KOPT-K1 (cell line): ENCODE measurements around the gene LGALS8.
"Not testable (repeated sequence)": the region's sequence is repeated elsewhere in the genome, so short reads cannot be mapped to it uniquely, and the experiment has no call there.

Source experiments
- H3K27ac ChIP-seq: fragments of 200-600 bp; sonication (generic); 2 replicates; pipeline ENCODE4 v1.5.1; 2016; ENCODE audit warnings: antibody characterized with exemption, mild to moderate bottlenecking, low read depth, low read length; ENCODE audit not compliant: poor library complexity, severe bottlenecking
- H3K36me3 ChIP-seq: fragments of 200-600 bp; sonication (generic); 2 replicates; pipeline ENCODE4 v1.5.1; 2017; ENCODE audit warnings: antibody characterized with exemption, mild to moderate bottlenecking, low read length, moderate library complexity; ENCODE audit not compliant: insufficient read depth
- H3K9me3 ChIP-seq: fragments of 200-600 bp; sonication (generic); 2 replicates; pipeline ENCODE4 v1.5.1; 2017; ENCODE audit warnings: antibody characterized with exemption, low read length, mild to moderate bottlenecking; ENCODE audit not compliant: insufficient read depth, poor library complexity, severe bottlenecking

LGALS8 gene

DNA sequence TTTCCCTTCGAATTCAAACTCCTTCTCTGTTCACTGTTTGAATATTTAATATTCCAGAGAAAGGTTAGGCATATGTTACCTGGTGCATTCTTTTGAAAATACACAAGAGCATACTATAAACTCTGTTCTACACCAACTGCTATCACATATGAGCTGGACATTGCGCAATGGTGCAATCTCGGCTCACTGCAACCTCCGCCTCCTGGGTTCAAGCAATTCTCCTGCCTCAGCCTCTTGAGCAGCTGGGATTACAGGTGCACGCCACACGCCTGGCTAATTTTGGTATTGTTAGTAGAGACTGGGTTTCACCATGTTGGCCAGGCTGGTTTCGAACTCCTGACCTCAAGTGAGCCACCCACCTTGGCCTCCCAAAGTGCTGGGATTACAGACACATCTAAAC is 53.3 kb downstream of the LGALS8 start:
- H3K9me3 ChIP-seq, H3K27ac ChIP-seq: not testable (repeated sequence)
- H3K36me3 ChIP-seq = peaks cover 96% of the 10 kb centered on the region

DNA sequence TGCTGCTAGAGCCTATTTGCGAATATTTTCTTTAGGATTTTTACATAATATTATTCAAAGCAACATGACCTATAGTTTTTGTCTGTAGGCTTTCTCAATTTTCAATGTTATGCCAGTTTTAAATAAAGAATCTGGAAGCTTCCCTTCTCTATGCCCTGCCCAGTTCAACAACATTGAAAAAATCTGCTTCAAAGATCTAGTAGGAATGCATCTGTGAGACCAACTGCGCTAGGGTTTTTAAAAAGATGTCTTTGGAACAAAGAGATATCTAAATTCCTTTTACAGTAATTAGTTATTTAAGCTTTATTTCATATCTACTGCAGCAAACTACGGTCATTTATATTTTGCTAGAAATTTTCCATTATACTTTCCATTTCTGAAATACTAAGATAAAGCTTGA is 54.9 kb downstream of the LGALS8 start:
- Histone ChIP-seq H3K27ac (no peak overlapping the region), H3K36me3 (peaks cover 96% of the 10 kb centered on the region), H3K9me3 (no peaks in the 10 kb centered on the region)

DNA sequence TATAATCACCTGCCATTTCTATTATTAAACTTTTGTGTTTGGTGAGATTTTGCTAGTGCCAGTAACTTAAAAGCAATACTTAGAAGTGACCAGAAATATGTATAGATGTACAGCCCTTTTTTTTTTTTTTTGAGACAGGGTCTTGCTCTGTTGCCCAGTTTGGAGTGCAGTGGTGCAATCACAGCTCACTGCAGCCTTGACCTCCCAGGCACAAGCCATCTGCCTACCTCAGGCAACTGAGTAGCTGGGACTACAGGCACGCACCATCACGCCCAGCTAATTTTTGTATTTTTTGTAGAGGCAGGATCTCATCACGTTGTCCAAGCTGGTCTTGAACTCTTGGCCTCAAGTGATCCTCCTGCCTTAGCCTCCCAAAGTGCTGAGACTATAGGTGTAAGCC is 56.6 kb downstream of the LGALS8 start:
- H3K9me3 ChIP-seq, H3K27ac ChIP-seq: not testable (repeated sequence)
- peaks cover 96% of the 10 kb centered on the region for H3K36me3 ChIP-seq

DNA sequence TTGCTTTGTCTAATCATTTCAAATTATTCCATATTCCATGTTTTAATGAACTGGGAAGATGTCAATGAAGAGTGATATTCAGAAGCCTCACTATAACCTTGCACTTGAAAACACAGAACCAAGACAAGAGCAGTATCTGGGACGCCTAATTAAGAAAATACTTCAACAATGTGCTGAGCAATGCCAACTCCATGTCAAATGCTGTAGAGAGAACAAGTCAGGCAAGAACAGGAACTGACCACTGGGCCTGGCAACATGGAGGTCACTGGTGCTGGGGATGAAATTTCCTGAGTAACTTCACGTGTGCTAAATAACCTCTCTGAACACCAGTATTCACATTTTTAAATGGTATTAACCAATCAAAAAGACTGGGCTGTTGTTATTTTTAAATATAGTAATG is 57.7 kb downstream of the LGALS8 start:
- Histone ChIP-seq H3K36me3 (peaks cover 96% of the 10 kb centered on the region), H3K9me3 (no peaks in the 10 kb centered on the region), H3K27ac (no peak overlapping the region)

DNA sequence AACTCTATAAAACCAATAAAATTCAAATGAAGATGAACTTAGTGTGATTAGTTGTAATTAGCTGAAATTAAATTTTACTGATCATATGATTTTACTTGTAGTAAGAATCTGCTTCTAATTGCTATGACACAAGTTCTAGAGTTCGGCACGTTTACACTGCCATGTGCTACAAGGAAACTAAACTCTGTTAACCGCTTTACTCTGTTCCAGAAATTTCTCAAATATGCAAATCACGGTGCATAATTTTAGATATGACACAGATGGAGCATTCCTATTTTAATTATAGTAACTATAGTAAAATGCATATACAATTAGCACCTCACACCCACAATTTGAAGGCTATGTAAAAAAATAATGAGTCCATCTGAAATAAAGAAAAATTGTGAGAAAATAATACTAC is 65.7 kb downstream of the LGALS8 start:
- Histone ChIP-seq H3K9me3 (no peaks in the 10 kb centered on the region), H3K36me3 (peaks cover 99% of the 10 kb centered on the region), H3K27ac (no peak overlapping the region)

DNA sequence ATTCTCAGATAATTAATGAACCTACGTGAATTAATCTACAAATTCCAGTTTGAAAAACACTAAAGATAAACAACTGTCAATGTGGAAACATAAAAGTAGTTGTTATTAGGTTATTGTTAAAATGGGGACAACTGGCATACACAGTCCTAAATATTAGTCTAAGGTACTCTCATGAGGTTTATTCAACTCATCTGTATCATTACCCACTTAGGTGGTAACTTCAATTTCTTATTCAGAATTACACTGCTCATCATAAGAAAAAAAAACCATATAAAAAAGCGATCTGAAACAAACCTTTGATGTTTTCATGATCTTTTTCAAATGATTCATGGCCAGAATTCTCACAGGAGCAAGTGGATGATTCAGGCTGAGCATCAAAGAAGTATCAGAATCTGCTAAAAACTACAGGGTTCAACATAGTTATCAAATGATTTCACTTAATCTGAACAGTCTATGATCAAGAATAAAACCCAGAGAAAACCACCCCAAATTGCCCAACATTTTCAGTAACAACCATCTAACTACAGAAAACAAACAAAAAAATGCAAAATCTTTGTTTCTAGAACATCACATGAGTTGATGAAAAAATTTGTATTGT is 66.9 kb downstream of the LGALS8 start:
- H3K27ac ChIP-seq = no peak overlapping the region
- peaks cover 99% of the 10 kb centered on the region for H3K36me3 ChIP-seq
- H3K9me3 ChIP-seq = no peaks in the 10 kb centered on the region

DNA sequence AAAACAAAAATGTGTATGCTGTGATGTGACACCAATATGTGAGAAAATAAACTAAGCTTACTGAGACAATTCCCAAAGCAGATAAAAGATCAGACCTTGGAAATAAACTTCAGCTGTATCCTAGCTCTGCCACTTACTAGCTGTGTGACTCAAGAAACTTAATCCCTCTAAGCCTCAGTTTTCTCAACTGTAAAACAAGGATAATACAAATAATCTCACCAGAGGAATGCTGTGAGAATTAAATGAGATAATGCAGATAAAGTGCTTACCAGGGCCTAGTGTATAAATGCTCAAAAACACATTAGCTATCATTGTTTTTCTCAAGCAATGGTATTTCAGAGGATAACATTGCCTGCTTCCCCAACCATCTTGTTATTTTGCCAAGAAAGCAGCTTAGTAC is 78.4 kb downstream of the LGALS8 start:
- H3K36me3 ChIP-seq = peaks cover 59% of the 10 kb centered on the region
- no peaks in the 10 kb centered on the region for H3K9me3 ChIP-seq
- no peak overlapping the region for H3K27ac ChIP-seq
